Spleen (tissue), 7 donors: ENCODE data around the gene GSTM5.

ENCODE experiments used
- POLR2A ChIP-seq, 3 donors: fragments of 450-650 bp; IDR thresholded peaks; one replicate each; pipeline ENCODE4 v1.5.1; 2017; ENCODE audit warnings: antibody characterized with exemption in 3 of 3, mild to moderate bottlenecking in 1 of 3
- TF ChIP-seq, protein P1 (sequence below), 11 experiments: fragments of 200-600 bp in 7 of 11; fragments of 450-650 bp in 4 of 11; sonication (generic) in 4 of 11; IDR thresholded peaks in 8 of 11; conservative IDR thresholded peaks in 3 of 11; 1 replicate in 7 of 11; 2 replicates in 4 of 11; pipeline versions ENCODE4 v1.4.0 to v1.8.0; 2016 to 2021; ENCODE audit warnings: antibody characterized with exemption in 11 of 11, inconsistent platforms in 4 of 11, mild to moderate bottlenecking in 1 of 11
- donor health status: DM: no; HTN: no; CAD: no; lungs with moderate emphysema.
- donor health status: DM: no; HTN: no; CAD: no.
- donor health status: DM: no; HTN: no; CAD: no.

DNA sequence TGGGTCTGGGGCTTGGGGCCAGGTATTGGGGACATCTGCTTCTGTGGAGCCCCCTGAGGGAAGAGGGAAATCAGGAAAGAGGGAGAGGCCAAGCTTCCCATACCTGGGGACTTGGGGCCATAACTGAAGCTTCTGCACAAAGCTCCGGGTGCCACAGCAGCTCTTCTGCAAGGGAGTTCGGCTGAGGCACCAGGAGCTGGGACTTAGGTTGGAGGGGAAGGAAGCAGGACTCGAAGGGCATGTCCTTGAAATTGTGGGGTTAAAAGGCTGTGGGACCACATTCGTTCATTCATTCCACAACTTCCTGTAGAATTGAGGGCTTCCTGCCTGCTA is 53.4 kb downstream of the GSTM5 start:
- TF ChIP-seq, protein P1, sequence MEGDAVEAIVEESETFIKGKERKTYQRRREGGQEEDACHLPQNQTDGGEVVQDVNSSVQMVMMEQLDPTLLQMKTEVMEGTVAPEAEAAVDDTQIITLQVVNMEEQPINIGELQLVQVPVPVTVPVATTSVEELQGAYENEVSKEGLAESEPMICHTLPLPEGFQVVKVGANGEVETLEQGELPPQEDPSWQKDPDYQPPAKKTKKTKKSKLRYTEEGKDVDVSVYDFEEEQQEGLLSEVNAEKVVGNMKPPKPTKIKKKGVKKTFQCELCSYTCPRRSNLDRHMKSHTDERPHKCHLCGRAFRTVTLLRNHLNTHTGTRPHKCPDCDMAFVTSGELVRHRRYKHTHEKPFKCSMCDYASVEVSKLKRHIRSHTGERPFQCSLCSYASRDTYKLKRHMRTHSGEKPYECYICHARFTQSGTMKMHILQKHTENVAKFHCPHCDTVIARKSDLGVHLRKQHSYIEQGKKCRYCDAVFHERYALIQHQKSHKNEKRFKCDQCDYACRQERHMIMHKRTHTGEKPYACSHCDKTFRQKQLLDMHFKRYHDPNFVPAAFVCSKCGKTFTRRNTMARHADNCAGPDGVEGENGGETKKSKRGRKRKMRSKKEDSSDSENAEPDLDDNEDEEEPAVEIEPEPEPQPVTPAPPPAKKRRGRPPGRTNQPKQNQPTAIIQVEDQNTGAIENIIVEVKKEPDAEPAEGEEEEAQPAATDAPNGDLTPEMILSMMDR (IDR thresholded peaks at IDR 0.05 in 8 of 11, conservative IDR thresholded peaks at IDR 0.05 in 3 of 11): no peak
- no peak for TF ChIP-seq POLR2A (IDR thresholded peaks at IDR 0.05)
